Subcutaneous preadipocyte (primary cell): Measurements from ENCODE around the gene CACNA2D4. TPM values are rescaled to one million over a fixed set of nuclear protein-coding genes. Genes with fewer than 3 reads are reported as not detected.

Experiments
- total RNA-seq: library from RNA; depleted of rRNA; stranded (reverse); fragments of >200 nt; gene quantifications from 2 replicates; pipeline ENCODE4 v1.2.3, GENCODE V29; 2012

The CACNA2D4 gene
- 0.20 and 1.8 TPM in 2 replicates for total RNA-seq

DNA sequence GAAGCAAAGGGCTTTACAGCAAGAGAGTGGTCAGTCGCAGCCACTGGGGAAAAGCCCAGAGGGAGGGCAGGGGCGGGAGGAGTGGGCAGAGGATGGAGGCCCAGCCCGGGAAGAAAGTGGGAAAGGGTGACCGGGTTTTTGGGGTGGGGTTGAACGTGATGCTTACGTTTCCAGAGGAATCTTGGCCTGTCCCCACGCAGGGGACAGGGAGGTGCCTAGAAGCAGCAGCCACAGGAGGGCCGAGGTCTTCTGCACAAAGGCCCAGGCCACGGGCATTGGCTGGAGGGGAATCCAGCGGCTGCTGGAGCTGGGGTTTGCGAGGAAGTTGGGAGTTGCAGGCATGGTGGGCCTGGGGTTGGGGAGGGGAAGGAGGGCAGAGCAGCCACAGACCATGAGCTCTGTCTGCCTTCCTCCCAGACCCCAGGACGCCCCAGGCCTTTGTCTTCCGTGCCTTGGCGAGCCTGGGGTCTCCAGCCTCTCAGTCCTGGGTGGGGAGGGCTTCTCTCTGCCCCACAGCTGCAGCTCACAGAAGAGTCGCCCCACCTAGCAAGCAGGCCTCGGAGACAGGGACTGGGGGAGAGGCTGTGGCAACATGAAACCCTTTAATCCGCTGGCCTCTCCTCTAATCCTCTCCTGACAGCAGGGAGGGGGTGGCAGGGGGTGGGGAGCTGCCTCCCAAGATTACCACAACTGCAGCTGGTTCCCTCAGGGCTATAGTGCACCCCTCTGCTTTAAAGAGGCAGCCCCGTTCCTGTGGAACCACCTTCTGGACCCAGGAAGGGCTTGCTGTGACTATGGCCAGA lies at the start of gene CACNA2D4:
TSS of gene CACNA2D4 (minus strand) at position 572 of the 803 bp plus-strand sequence. CDS start at position 393, 179 bp downstream.

GRCh38 chr12:1820191-1820895 lies 98.1 kb downstream of the CACNA2D4 start, which contains the start of gene LRTM2:
Gene LRTM2 (plus strand): TSS chr12:1820565. CDS start chr12:1828149, 7,584 bp downstream.

Other genes starting within 250 kb of the CACNA2D4 start
- 25.0 and 38.3 TPM in 2 replicates for gene ADIPOR2, start 227.6 kb downstream of the CACNA2D4 start, total RNA-seq
- not detected in 2 replicates for gene LRTM2, start 98.1 kb downstream of the CACNA2D4 start, total RNA-seq
- gene DCP1B, start 85.8 kb upstream of the CACNA2D4 start, total RNA-seq: 15.1 and 15.4 TPM in 2 replicates
- 5.1 and 9.6 TPM in 2 replicates for gene CACNA1C, start 134.3 kb upstream of the CACNA2D4 start, total RNA-seq